Fibroblast of lung (primary cell): ENCODE results near the gene ABCA4.

Experiments used
- CTCF ChIP-seq, 2 donors: IDR thresholded peaks in 1 of 2; conservative IDR thresholded peaks in 1 of 2; 1 replicate in 1 of 2; 2 replicates in 1 of 2; pipeline ENCODE4 v1.5.1; 2011 to 2012; ENCODE audit warnings: low read length in 2 of 2, control low read depth in 1 of 2, inconsistent platforms in 1 of 2, low read depth in 1 of 2, mild to moderate bottlenecking in 1 of 2
- EZH2 ChIP-seq: IDR thresholded peaks from 2 replicates; pipeline ENCODE4 v1.5.1; 2012; ENCODE audit warnings: low read length, control low read depth, mild to moderate bottlenecking; ENCODE audit errors: missing control alignments

GRCh38 chr1:94153133-94153532 is 32.2 kb upstream of the ABCA4 start:
- TF ChIP-seq CTCF (conservative IDR thresholded peaks at IDR 0.05 in 1 of 2, IDR thresholded peaks at IDR 0.05 in 1 of 2; ENCODE audit: low read depth in 1 of 2, low read length in 2 of 2) = no peak
- no peak for TF ChIP-seq EZH2
